IMR-90 (cell line): ENCODE data around the gene ZNF658. TPM values are rescaled to one million over a fixed set of nuclear protein-coding genes. Genes with fewer than 3 reads are reported as not detected.
"Not testable (repeated sequence)": the region's sequence is repeated elsewhere in the genome, so short reads cannot be mapped to it uniquely, and the experiment has no call there.

Source experiments
- ATAC-seq: fragments of 200-7000 bp; cut with Tn5 transposase; 2 replicates; pipeline ENCODE4 v1.9.1; 2020; ENCODE audit warnings: low read depth, mild to moderate bottlenecking, moderate library complexity
- BruUV-seq: library from RNA; stranded (reverse); fragments of 400-500 nt; replicated peaks from 2 replicates; lab custom pipeline; 2021; lab: Mats Ljungman, UMichigan
- CTCF ChIA-PET: fragments of 300-600 bp; formaldehyde crosslinking; extraction: SDS; loops from one replicate; lab custom pipeline; 2021; ENCODE audit warnings: antibody characterized with exemption; lab: Yijun Ruan, JAX
- POLR2A ChIA-PET: fragments of 300-600 bp; sonication (Branson Sonifier 250); formaldehyde crosslinking; loops from one replicate; lab custom pipeline; 2022; ENCODE audit warnings: antibody characterized with exemption; ENCODE audit not compliant: unreplicated experiment; lab: Charles Lee
- DNase-seq: peaks from one replicate; pipeline ENCODE4 v3.0.0; 2013
- H2AFZ ChIP-seq: replicated peaks from 2 replicates; pipeline ENCODE3; 2013; ENCODE audit warnings: low read length, mild to moderate bottlenecking; ENCODE audit not compliant: poor library complexity
- H2AK5ac ChIP-seq: 2 replicates; pipeline ENCODE4 v1.6.1; 2013; ENCODE audit warnings: low read depth, low read length, inconsistent platforms
- H2AK9ac ChIP-seq: replicated peaks from 2 replicates; pipeline ENCODE3; 2013; ENCODE audit warnings: mild to moderate bottlenecking, low read depth, low read length, moderate library complexity; ENCODE audit not compliant: poor library complexity
- H2BK120ac ChIP-seq: 2 replicates; pipeline ENCODE4 v1.6.1; 2013; ENCODE audit warnings: low read depth, low read length, inconsistent platforms
- H2BK15ac ChIP-seq: 3 replicates; pipeline ENCODE4 v1.6.1; 2013; ENCODE audit warnings: low read depth, low read length, inconsistent platforms
- H2BK20ac ChIP-seq: 2 replicates; pipeline ENCODE4 v1.6.1; 2013; ENCODE audit warnings: low read depth, mild to moderate bottlenecking, inconsistent platforms, low read length, moderate library complexity
- H2BK5ac ChIP-seq: 2 replicates; pipeline ENCODE4 v1.6.1; 2013; ENCODE audit warnings: mild to moderate bottlenecking, low read depth, low read length, inconsistent platforms; ENCODE audit not compliant: poor library complexity, severe bottlenecking
- H3K14ac ChIP-seq: replicated peaks from 2 replicates; pipeline ENCODE4 v1.6.1; 2013; ENCODE audit warnings: low read depth, low read length, inconsistent platforms
- H3K18ac ChIP-seq: 2 replicates; pipeline ENCODE4 v1.6.1; 2013; ENCODE audit warnings: low read depth, low read length, control low read depth
- H3K23ac ChIP-seq: 2 replicates; pipeline ENCODE4 v1.6.1; 2013; ENCODE audit warnings: low read depth, low read length, inconsistent platforms
- H3K27ac ChIP-seq: 2 replicates; pipeline ENCODE4 v1.5.1; 2013; ENCODE audit warnings: mild to moderate bottlenecking, control low read depth, low read length; ENCODE audit not compliant: insufficient read depth
- H3K27me3 ChIP-seq: 2 replicates; pipeline ENCODE4 v1.6.1; 2013; ENCODE audit warnings: low read length; ENCODE audit not compliant: control insufficient read depth, insufficient read depth
- H3K36me3 ChIP-seq: 2 replicates; pipeline ENCODE4 v1.6.1; 2013; ENCODE audit warnings: low read length, mixed read lengths; ENCODE audit not compliant: control insufficient read depth, insufficient read depth
- H3K4ac ChIP-seq: 2 replicates; pipeline ENCODE4 v1.6.1; 2013; ENCODE audit warnings: low read depth, low read length, inconsistent platforms
- H3K4me1 ChIP-seq: 2 replicates; pipeline ENCODE4 v1.6.1; 2013; ENCODE audit warnings: low read length, mixed read lengths; ENCODE audit not compliant: control insufficient read depth, insufficient read depth
- H3K4me2 ChIP-seq: 2 replicates; pipeline ENCODE4 v1.6.1; 2013; ENCODE audit warnings: low read depth, mild to moderate bottlenecking, control low read depth, low read length, moderate library complexity
- H3K4me3 ChIP-seq: 2 replicates; pipeline ENCODE4 v1.5.1; 2013; ENCODE audit warnings: low read depth, mild to moderate bottlenecking, control low read depth, low read length, moderate library complexity; ENCODE audit not compliant: insufficient read depth
- H3K56ac ChIP-seq: 2 replicates; pipeline ENCODE4 v1.6.1; 2013; ENCODE audit warnings: low read length, inconsistent platforms; ENCODE audit not compliant: insufficient read depth; ENCODE audit errors: extremely low read depth
- H3K79me1 ChIP-seq, 2 experiments: 2 replicates each; pipeline ENCODE4 v1.6.1; 2013; ENCODE audit warnings: low read length in 2 of 2, inconsistent platforms in 1 of 2, low read depth in 1 of 2
- H3K9ac ChIP-seq: 2 replicates; pipeline ENCODE4 v1.6.1; 2013; ENCODE audit warnings: low read depth, low read length, control low read depth
- H3K9me1 ChIP-seq: 2 replicates; pipeline ENCODE4 v1.6.1; 2013; ENCODE audit warnings: low read length, inconsistent platforms; ENCODE audit not compliant: insufficient read depth
- H3K9me3 ChIP-seq: 2 replicates; pipeline ENCODE4 v1.6.1; 2013; ENCODE audit warnings: low read length; ENCODE audit not compliant: control insufficient read depth, insufficient read depth
- H4K20me1 ChIP-seq: 2 replicates; pipeline ENCODE4 v1.6.1; 2013; ENCODE audit warnings: low read length, inconsistent platforms; ENCODE audit not compliant: insufficient read depth
- H4K5ac ChIP-seq: 2 replicates; pipeline ENCODE4 v1.6.1; 2013; ENCODE audit warnings: mild to moderate bottlenecking, low read depth, low read length, control low read depth
- H4K8ac ChIP-seq, 2 experiments: 2 replicates each; pipeline ENCODE4 v1.6.1; 2013; ENCODE audit warnings: low read depth in 2 of 2, low read length in 2 of 2, control low read depth in 1 of 2, inconsistent platforms in 1 of 2
- H4K91ac ChIP-seq: 2 replicates; pipeline ENCODE4 v1.6.1; 2013; ENCODE audit warnings: low read depth, low read length, inconsistent platforms; ENCODE audit not compliant: insufficient read depth
- WGBS, 2 experiments: methylation state at CpG; one replicate each; pipeline versions ENCODE4 v1.1.5 to v1.1.7; 2013; ENCODE audit warnings: missing lambda C conversion rate in 2 of 2; ENCODE audit not compliant: insufficient read length in 1 of 2; ENCODE audit errors: extremely low coverage in 2 of 2; 5-methylcytosine and 5-hydroxymethylcytosine counted together
- dilution Hi-C: fragments of 300-500 bp; cut with HindIII; formaldehyde crosslinking; loops from one replicate; pipeline ENCODE4 v1.14.3; 2018; ENCODE audit warnings: low sequenced_read_pairs; ENCODE audit not compliant: unreplicated experiment
- in situ Hi-C: fragments of 300-500 bp; cut with MboI; formaldehyde crosslinking; loops from 3 replicates; pipeline ENCODE4 v1.14.3; 2019; ENCODE audit warnings: low sequenced_read_pairs, inconsistent platforms, mixed read lengths
- intact Hi-C: fragments of 100-400 bp; cut with micrococcal nuclease; formaldehyde crosslinking; loops from 2 replicates; pipeline ENCODE4 v1.10.0; 2022
- polyA plus RNA-seq, 3 experiments: library from polyadenylated mRNA; depleted of rRNA; stranded (reverse); fragments of >200 nt; gene quantifications; 2 replicates each; pipeline ENCODE4 v1.2.3, GENCODE V29; 2012; ENCODE audit warnings: low replicate concordance in 1 of 3
- total RNA-seq: library from RNA; depleted of rRNA; stranded (reverse); fragments of >200 nt; gene quantifications from 2 replicates; pipeline ENCODE4 v1.2.3, GENCODE V29; 2012

The ZNF658 gene
- total and polyA plus RNA-seq, 2 of the 4 experiments (the other 2 are of a cell fraction), result 1.1 to 6.3 TPM

DNA sequence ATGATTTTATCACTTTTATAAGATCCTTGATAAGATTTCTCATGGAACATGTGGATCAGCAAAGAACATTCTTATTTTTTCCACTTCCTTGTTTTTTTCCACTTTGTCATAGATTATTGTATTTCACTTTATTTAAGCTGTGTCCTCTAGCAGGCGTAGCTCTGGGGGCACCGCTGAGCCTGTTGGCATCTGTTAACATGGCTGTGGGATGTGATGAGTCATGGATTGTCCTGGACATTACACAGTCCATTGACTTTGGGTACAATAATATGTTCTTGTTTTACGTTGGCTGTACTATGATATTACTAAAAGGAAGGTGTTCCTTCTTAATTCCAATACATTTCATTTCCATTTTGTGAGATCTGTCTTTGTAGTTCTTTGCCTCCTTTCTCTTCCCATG, 31.9 kb upstream of the ZNF658 start:
- POLR2A ChIA-PET, result not testable (repeated sequence)

GRCh38 chr9:66880605-66881004, 19.9 kb upstream of the ZNF658 start:
- H3K9me1 ChIP-seq, H2AFZ ChIP-seq, H3K23ac ChIP-seq, BruUV-seq, H3K9ac ChIP-seq, H3K27ac ChIP-seq, ATAC-seq, H2BK15ac ChIP-seq, dilution Hi-C loops, H3K27me3 ChIP-seq, H3K4me2 ChIP-seq, CTCF ChIA-PET, H2AK9ac ChIP-seq, H4K8ac ChIP-seq, H2BK5ac ChIP-seq, DNase-seq, H3K56ac ChIP-seq, POLR2A ChIA-PET, in situ Hi-C loops, intact Hi-C loops, H3K4me3 ChIP-seq, H2BK120ac ChIP-seq, H3K4ac ChIP-seq, H4K5ac ChIP-seq, H3K14ac ChIP-seq, H2AK5ac ChIP-seq, H3K18ac ChIP-seq, H3K79me1 ChIP-seq, H2BK20ac ChIP-seq, H3K9me3 ChIP-seq, H3K36me3 ChIP-seq, H3K4me1 ChIP-seq, H4K91ac ChIP-seq, H4K20me1 ChIP-seq: not testable (repeated sequence)
- no CpG with 5 or more reads among the region's 3 CpGs for WGBS, 2 experiments

More for the DNA sequence above, 31.9 kb upstream of the ZNF658 start:
- DNase-seq, H3K4me2 ChIP-seq, H3K56ac ChIP-seq, H2BK5ac ChIP-seq, H3K9me3 ChIP-seq, BruUV-seq, CTCF ChIA-PET, H3K9me1 ChIP-seq, H2BK15ac ChIP-seq, H3K79me1 ChIP-seq, dilution Hi-C loops, H2AK5ac ChIP-seq, H3K27ac ChIP-seq, in situ Hi-C loops, H4K5ac ChIP-seq, H3K9ac ChIP-seq, H2AK9ac ChIP-seq, H4K8ac ChIP-seq, H3K27me3 ChIP-seq, H2BK20ac ChIP-seq, H3K4ac ChIP-seq, H2AFZ ChIP-seq, H3K14ac ChIP-seq, ATAC-seq, H3K36me3 ChIP-seq, H2BK120ac ChIP-seq, H3K4me3 ChIP-seq, H4K20me1 ChIP-seq, H3K4me1 ChIP-seq, H3K23ac ChIP-seq, H3K18ac ChIP-seq, H4K91ac ChIP-seq, intact Hi-C loops: not testable (repeated sequence)
- WGBS, 2 experiments, result no CpG with 5 or more reads among the region's 3 CpGs
